COLO668 (cell line): ENCODE measurements around the gene POLR1C.
"Not testable (repeated sequence)": the region's sequence is repeated elsewhere in the genome, so short reads cannot be mapped to it uniquely, and the experiment has no call there.

ENCODE experiments used
- DNase-seq: peaks from one replicate; lab custom pipeline; 2025; ENCODE audit not compliant: unreplicated experiment; lab: John Stamatoyannopoulos, UW

Gene POLR1C

DNA sequence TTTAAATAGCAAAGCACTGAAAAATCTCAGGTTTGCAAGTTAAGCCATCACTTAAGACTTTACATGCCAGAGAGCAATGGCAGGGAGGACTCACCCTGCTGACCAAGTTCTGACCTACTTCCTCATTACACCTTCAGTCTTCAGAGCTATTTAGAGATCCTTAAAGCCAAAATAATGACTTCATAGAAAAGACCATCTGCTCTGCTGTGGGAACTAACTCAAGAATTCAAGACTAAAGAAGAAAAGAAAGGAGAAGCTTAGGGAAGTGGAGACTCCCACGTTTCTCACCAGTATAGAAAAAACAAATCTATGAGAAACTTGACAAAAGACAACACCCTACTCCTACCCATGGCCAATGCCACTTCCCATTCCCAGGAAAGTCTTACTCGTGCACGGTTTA lies 30.3 kb downstream of the POLR1C start:
- no peak for DNase-seq

DNA sequence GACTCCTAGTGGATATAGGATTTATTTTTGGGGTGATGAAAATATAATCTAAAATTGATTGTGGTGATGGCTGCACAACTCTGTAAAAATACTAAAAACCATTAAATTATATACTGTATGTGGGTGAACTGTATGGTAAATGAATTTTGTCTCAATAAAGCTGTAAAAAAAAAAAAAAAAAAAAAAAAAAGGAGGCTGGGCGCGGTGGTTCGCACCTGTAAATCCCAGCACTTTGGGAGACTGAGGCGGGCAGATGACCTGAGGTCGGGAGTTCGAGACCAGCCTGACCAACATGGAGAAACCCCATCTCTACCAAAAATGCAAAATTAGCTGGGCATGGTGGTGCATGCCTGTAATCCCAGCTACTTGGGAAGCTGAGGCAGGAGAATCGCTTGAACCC lies 40.7 kb downstream of the POLR1C start:
- DNase-seq, result not testable (repeated sequence)

DNA sequence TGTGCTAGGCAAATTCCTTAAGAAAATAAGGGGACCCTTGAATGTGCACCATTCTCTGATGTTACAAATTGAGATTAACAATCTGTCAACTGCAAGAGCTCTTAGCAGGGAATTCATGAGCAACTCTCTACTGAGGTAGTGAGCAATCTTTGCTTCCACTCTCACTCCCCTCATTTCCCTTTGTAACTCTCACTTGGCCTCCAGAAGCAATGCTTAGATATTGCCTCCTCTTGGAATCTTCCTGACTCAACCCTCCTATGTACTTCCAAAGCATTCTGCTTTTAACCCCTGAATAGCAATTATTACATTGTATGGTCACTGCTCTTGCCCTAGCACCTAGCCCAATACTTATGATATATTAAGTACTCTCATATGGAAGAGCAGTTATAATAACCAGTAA lies 42.4 kb downstream of the POLR1C start:
- no peak for DNase-seq

DNA sequence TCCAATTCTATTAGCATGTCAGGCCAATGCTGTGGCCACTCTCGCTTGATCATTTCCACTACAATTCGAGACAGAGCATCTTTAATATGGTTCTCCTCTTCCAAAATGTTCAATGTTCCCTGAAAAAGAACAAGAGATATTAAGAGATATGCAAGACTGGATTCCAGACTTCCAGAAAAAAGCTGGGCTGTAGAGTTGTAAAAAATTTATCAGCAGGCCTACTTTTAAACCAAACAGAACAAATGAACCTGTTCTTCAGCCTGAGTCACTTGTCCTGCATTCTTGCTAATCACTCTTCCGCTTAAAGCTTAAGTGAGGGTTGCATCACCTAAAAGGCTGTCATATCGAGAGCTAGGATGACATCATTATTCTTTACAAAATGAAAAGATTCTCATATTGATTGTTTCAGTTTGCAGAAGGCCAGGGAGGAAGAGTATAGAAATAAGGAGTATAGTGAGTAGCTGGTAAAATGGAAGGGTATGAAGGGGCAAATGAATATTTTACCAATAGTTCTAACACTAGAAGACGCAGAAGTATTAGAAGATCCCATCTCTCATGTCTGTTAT lies 54.1 kb downstream of the POLR1C start:
- DNase-seq, result no peak
